Measurements from ENCODE around the gene MT3. TPM values are rescaled to one million over a fixed set of nuclear protein-coding genes. Genes with fewer than 3 reads are reported as not detected.

MT3 gene
- total RNA-seq (2021; fragmentation: NEBNext Ultra II Directional; extraction: Animal tissue kit (Norgen Biotek cat#: 25700)), result not detected
- long read RNA-seq, result 0 reads

GRCh38 chr16:56589141-56590039 lies at the start of gene MT3:
Gene MT3, plus strand, starts transcription at chr16:56589528. Its CDS starts 63 bp downstream, at chr16:56589591.
- Mint-ChIP-seq H3K36me3 (ENCODE audit: low read depth) (no peaks in the 10 kb centered on the region), H3K27ac (no peak within 1 kb of the TSS), H3K27me3 (ENCODE audit: insufficient read depth) (peaks cover 42% of the 10 kb centered on the region), H3K9me3 (no peaks in the 10 kb centered on the region), H3K4me3 (peak within 1 kb of the TSS; percentile 60), H3K4me1 (ENCODE audit: low read depth) (0 out of 2 replicates have a peak, but pooled peaks cover 5% of the 10 kb centered on the region)
- no peak for DNase-seq
- TF ChIP-seq CTCF (IDR thresholded peaks at IDR 0.05), result no peak

- peaks cover 8% of the 10 kb centered on the region for H3K36me3 Mint-ChIP-seq (ENCODE audit: low read depth)
- no peak overlapping the region for H3K4me3 Mint-ChIP-seq
- peaks cover 6% of the 10 kb centered on the region; the same call in 1 of the 2 replicates for H3K4me1 Mint-ChIP-seq (ENCODE audit: low read depth)
- peaks cover 27% of the 10 kb centered on the region for H3K27me3 Mint-ChIP-seq (ENCODE audit: insufficient read depth)
- no peak overlapping the region for H3K27ac Mint-ChIP-seq
- no peak for DNase-seq
- no peak for TF ChIP-seq CTCF (IDR thresholded peaks at IDR 0.05)
- peaks cover 12% of the 10 kb centered on the region for H3K9me3 Mint-ChIP-seq
Measured at GRCh38 chr16:56539656-56540055, 49.7 kb upstream of the MT3 start.

GRCh38 chr16:56542039-56542438 lies 47.3 kb upstream of the MT3 start:
- no peak overlapping the region for H3K27ac Mint-ChIP-seq
- peaks cover 12% of the 10 kb centered on the region for H3K9me3 Mint-ChIP-seq
- no peak overlapping the region for H3K4me3 Mint-ChIP-seq
- H3K4me1 Mint-ChIP-seq (ENCODE audit: low read depth), result peaks cover 8% of the 10 kb centered on the region
- no peak for DNase-seq
- H3K36me3 Mint-ChIP-seq (ENCODE audit: low read depth), result peaks cover 8% of the 10 kb centered on the region
- TF ChIP-seq CTCF (IDR thresholded peaks at IDR 0.05), result no peak
- H3K27me3 Mint-ChIP-seq (ENCODE audit: insufficient read depth), result peaks cover 19% of the 10 kb centered on the region

- H3K9me3 Mint-ChIP-seq, result no peaks in the 10 kb centered on the region
- peak overlapping the region; percentile 50; the same call in 1 of the 2 replicates for H3K27ac Mint-ChIP-seq
- peaks cover 31% of the 10 kb centered on the region for H3K4me1 Mint-ChIP-seq (ENCODE audit: low read depth)
- H3K27me3 Mint-ChIP-seq (ENCODE audit: insufficient read depth), result peaks cover 11% of the 10 kb centered on the region
- no peak for TF ChIP-seq CTCF (IDR thresholded peaks at IDR 0.05)
- H3K36me3 Mint-ChIP-seq (ENCODE audit: low read depth), result no peaks in the 10 kb centered on the region
- no peak overlapping the region for H3K4me3 Mint-ChIP-seq
- DNase-seq, result peak; percentile 45
Measured at GRCh38 chr16:56547120-56547948, 42.0 kb upstream of the MT3 start.

- H3K27me3 Mint-ChIP-seq (ENCODE audit: insufficient read depth), result peaks cover 8% of the 10 kb centered on the region
- no peak overlapping the region for H3K27ac Mint-ChIP-seq
- DNase-seq, result no peak
- peaks cover 32% of the 10 kb centered on the region for H3K4me1 Mint-ChIP-seq (ENCODE audit: low read depth)
- H3K4me3 Mint-ChIP-seq, result no peak overlapping the region
- H3K9me3 Mint-ChIP-seq, result no peaks in the 10 kb centered on the region
- TF ChIP-seq CTCF (IDR thresholded peaks at IDR 0.05), result no peak
- no peaks in the 10 kb centered on the region for H3K36me3 Mint-ChIP-seq (ENCODE audit: low read depth)
Measured at GRCh38 chr16:56547949-56548567, 41.3 kb upstream of the MT3 start.

Measured in HFFc6 (cell line).